ENCODE measurements around the gene C1QTNF12.

C1QTNF12 gene

GRCh38 chr1:1236945-1237873, 9.3 kb downstream of the C1QTNF12 start:
- TF ChIP-seq, protein P1, sequence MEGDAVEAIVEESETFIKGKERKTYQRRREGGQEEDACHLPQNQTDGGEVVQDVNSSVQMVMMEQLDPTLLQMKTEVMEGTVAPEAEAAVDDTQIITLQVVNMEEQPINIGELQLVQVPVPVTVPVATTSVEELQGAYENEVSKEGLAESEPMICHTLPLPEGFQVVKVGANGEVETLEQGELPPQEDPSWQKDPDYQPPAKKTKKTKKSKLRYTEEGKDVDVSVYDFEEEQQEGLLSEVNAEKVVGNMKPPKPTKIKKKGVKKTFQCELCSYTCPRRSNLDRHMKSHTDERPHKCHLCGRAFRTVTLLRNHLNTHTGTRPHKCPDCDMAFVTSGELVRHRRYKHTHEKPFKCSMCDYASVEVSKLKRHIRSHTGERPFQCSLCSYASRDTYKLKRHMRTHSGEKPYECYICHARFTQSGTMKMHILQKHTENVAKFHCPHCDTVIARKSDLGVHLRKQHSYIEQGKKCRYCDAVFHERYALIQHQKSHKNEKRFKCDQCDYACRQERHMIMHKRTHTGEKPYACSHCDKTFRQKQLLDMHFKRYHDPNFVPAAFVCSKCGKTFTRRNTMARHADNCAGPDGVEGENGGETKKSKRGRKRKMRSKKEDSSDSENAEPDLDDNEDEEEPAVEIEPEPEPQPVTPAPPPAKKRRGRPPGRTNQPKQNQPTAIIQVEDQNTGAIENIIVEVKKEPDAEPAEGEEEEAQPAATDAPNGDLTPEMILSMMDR (IDR thresholded peaks at IDR 0.05; ENCODE audit: control insufficient read depth, insufficient read depth, low read depth, low read length, missing control alignments): no peak
- no peak overlapping the region for H3K4me3 ChIP-seq (ENCODE audit: control insufficient read depth, low read depth, low read length)
- no peak for DNase-seq (ENCODE audit: low read depth)

DNA sequence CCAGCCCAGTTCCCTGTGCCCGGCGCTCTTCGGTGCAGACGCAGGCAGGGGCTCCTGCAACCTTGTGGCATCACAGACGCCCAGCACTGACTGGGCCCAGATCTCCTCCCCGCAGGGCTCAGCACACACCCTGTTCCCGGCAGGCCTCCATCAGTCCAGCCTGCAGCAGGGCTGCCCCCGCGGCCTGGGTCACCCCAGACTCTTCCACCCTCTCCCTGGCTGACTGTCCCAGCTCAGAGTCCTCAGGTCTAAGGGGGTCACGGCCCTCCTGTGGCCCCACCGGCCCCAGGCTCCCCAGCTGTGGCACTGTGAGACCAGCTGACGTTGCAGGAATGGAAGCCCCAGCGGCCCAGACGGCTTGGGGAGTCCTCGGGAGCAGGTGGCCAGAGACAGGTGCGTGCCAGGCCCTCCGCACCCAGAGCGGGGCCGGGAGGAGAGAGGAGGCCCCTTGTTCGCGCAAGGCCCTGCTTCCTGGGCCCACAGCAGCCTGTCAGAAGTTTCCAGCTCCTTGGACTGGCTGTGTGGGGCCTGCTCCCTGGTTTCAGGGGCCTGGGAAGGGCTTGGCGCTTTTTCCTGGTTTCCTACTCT, 10.3 kb downstream of the C1QTNF12 start:
- no peak overlapping the region for H3K4me3 ChIP-seq (ENCODE audit: control insufficient read depth, low read depth, low read length)
- no peak for DNase-seq (ENCODE audit: low read depth)
- TF ChIP-seq, protein P1 (IDR thresholded peaks at IDR 0.05; ENCODE audit: control insufficient read depth, insufficient read depth, low read depth, low read length, missing control alignments): no peak

GRCh38 chr1:1235016-1235744, 11.3 kb downstream of the C1QTNF12 start:
- H3K4me3 ChIP-seq (ENCODE audit: control insufficient read depth, low read depth, low read length): no peak overlapping the region
- DNase-seq (ENCODE audit: low read depth): no peak
- TF ChIP-seq, protein P1 (IDR thresholded peaks at IDR 0.05; ENCODE audit: control insufficient read depth, insufficient read depth, low read depth, low read length, missing control alignments): no peak

- no peak overlapping the region for H3K4me3 ChIP-seq (ENCODE audit: control insufficient read depth, low read depth, low read length)
- no peak for DNase-seq (ENCODE audit: low read depth)
- TF ChIP-seq, protein P1 (IDR thresholded peaks at IDR 0.05; ENCODE audit: control insufficient read depth, insufficient read depth, low read depth, low read length, missing control alignments): no peak
These were observed 12.2 kb downstream of the C1QTNF12 start for GRCh38 chr1:1234180-1234808.

- DNase-seq (ENCODE audit: low read depth): no peak
- no peak overlapping the region for H3K4me3 ChIP-seq (ENCODE audit: control insufficient read depth, low read depth, low read length)
- TF ChIP-seq, protein P1 (IDR thresholded peaks at IDR 0.05; ENCODE audit: control insufficient read depth, insufficient read depth, low read depth, low read length, missing control alignments): no peak
These were observed 13.0 kb downstream of the C1QTNF12 start for GRCh38 chr1:1233567-1233892.

Data from AG09309 (cell line).